GM19099 (cell line): ENCODE measurements around the gene CDK18.

Experiments
- POLR2A ChIP-seq: IDR thresholded peaks from 3 replicates; pipeline ENCODE4 v1.6.1; 2011; ENCODE audit warnings: low read depth; ENCODE audit not compliant: insufficient read length; ENCODE audit errors: extremely low read depth

CDK18 gene

DNA sequence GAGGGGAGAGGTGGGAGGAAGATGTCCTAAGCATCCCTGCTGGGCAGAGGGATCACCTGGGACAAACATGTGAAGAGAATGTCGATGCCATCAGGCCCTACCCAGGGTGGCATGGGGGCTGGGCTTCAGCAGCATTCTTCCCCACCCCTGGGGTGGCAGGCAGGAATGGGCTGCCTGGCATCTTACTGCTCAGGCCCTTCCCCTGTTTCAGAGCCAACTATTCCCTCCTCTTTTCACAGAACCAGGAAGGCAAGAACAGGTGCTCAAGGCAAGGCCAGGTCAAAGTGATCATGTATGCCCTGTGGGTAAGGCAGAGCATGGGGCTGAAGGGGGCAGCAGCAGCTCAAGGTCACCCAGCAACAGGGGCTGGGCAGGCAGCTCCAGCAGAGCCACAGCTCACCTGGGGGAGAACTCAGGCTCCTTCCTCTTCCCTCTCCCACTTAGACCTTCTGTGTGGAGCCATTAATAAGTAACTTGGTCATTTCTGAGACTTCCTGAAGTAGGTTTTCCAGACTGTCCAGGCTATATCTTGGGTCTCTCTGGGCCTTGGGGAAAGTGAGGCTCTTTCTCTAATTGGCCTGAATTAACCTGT lies 70.9 kb downstream of the CDK18 start:
- no peak for TF ChIP-seq POLR2A

- no peak for TF ChIP-seq POLR2A
These were observed 71.5 kb downstream of the CDK18 start for GRCh38 chr1:205576011-205576410.

GRCh38 chr1:205576805-205577761 lies 72.6 kb downstream of the CDK18 start:
- no peak for TF ChIP-seq POLR2A

- TF ChIP-seq POLR2A = no peak
These were observed 73.6 kb downstream of the CDK18 start for GRCh38 chr1:205577874-205578658.

GRCh38 chr1:205578780-205579571 lies 74.5 kb downstream of the CDK18 start:
- no peak for TF ChIP-seq POLR2A

GRCh38 chr1:205579711-205580110 lies 75.2 kb downstream of the CDK18 start:
- no peak for TF ChIP-seq POLR2A

- TF ChIP-seq POLR2A = no peak
These were observed 75.9 kb downstream of the CDK18 start for GRCh38 chr1:205580140-205580922.

- no peak for TF ChIP-seq POLR2A
These were observed 76.4 kb downstream of the CDK18 start for GRCh38 chr1:205580923-205581180.

DNA sequence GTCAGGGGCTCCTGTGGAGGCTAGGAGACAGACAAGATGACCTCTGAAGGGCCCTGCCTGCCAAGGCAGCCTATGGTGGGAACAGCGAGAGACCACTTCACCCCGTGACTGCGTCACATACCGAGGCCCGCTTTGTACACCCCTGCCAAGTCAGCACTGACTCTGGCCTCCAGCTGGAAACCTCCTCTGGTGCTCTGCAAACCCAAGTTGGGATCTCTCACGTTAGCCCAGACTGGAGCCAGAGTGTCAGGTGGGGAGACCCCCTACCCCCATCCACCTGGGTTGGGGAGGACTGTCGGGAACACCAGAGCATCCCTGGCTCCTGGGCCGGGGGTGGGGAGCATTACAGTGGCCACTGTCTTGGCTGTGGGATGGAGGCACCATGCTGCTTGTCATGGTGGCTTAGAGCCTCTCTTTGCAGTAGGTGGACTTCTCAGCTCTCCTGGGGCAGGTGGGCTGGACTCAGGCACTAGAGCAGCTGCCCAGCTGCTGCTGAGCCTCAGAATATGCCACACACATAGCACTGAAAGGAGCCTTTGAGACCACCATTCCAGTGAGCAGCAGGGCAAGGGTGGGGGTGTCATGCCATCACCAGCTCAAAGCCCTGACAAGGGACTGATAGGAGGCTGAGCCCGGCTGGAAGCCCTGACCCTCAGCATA lies 77.0 kb downstream of the CDK18 start:
- no peak for TF ChIP-seq POLR2A

DNA sequence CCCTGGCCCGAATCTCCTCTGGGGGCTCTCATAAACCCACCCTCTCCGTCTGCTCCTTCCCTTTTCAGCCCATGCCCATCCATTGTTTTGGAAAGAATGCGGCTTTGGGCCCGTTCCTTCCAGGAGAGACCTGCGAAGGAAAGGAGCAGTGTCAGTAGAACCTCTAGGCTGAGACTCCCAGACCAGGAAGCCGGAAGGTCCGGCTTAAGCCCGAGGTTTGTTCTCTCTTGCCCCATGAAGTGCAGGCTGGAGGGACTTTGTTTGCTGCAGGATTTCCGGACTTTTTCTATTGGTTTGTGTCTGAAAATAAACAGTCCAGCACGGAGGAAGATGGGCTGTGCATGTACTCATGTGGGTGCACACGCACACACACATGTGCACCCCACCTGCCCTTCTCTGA lies 77.6 kb downstream of the CDK18 start:
- no peak for TF ChIP-seq POLR2A
